ENCODE results near the gene EID1.
"Not testable (repeated sequence)": the region's sequence is repeated elsewhere in the genome, so short reads cannot be mapped to it uniquely, and the experiment has no call there.

Gene EID1, protein sequence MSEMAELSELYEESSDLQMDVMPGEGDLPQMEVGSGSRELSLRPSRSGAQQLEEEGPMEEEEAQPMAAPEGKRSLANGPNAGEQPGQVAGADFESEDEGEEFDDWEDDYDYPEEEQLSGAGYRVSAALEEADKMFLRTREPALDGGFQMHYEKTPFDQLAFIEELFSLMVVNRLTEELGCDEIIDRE

GRCh38 chr15:48877630-48878595, at the start of gene EID1:
TSS of gene EID1 (plus strand) at chr15:48878134. CDS start at chr15:48878177, 43 bp downstream.
- no peaks in the 10 kb centered on the region for H3K9me3 Mint-ChIP-seq
- H3K4me3 Mint-ChIP-seq: peak within 1 kb of the TSS; percentile 99 to 100

GRCh38 chr15:48828471-48828870, 49.5 kb upstream of the EID1 start:
- Mint-ChIP-seq H3K9me3 (peaks cover 10 to 14% of the 10 kb centered on the region in 2 donors), H3K4me3 (no peak overlapping the region), H3K4me1 (no peaks in the 10 kb centered on the region), H3K27me3 (peaks cover 10 to 11% of the 10 kb centered on the region in 2 donors), H3K27ac (no peak overlapping the region), H3K36me3 (peaks cover 0 to 7% of the 10 kb centered on the region in 2 donors)
- no peak for ATAC-seq (replicated peaks)
- no peak for DNase-seq

More at GRCh38 chr15:48877630-48878595, at the start of gene EID1:
- Mint-ChIP-seq H3K36me3 (peaks cover 13 to 22% of the 10 kb centered on the region in 2 donors), H3K27me3 (peaks cover 14% of the 10 kb centered on the region in 2 donors), H3K4me1 (peaks cover 17 to 20% of the 10 kb centered on the region in 2 donors), H3K27ac (peak within 1 kb of the TSS; percentile 99)
- peak; percentile 92 for DNase-seq
- ATAC-seq (replicated peaks): peak; percentile 96 to 97

- ATAC-seq (replicated peaks): no peak
Observed at GRCh38 chr15:48828906-48829305, 49.0 kb upstream of the EID1 start.

DNA sequence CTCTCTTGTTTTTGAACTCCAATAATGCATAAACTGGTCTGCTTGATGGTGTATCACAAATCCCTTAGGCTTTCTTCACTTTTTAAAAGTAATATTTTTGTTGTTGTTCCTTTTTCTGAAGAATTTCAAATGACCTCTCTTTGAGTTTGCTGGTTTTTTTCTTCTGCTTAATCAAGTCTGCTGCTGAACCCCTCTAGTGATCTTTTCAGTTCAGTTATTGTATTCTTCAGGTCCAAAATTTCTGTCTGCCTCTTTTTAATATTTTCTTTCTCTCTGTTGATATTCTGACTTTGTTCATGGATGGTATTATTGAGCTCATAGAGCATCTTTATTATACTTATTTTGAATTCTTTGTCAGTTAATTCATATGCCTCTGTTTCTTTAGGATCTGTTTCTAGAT, 45.3 kb upstream of the EID1 start:
- no peak for ATAC-seq (replicated peaks)
- H3K27ac Mint-ChIP-seq: no peak overlapping the region
- peaks cover 0 to 7% of the 10 kb centered on the region in 2 donors for H3K36me3 Mint-ChIP-seq

More at GRCh38 chr15:48828906-48829305, 49.0 kb upstream of the EID1 start:
- H3K36me3 Mint-ChIP-seq: peaks cover 0 to 7% of the 10 kb centered on the region in 2 donors
- H3K4me3 Mint-ChIP-seq: no peak overlapping the region
- H3K4me1 Mint-ChIP-seq: no peaks in the 10 kb centered on the region
- no peak overlapping the region for H3K27ac Mint-ChIP-seq
- no peak for DNase-seq
- H3K9me3 Mint-ChIP-seq: peaks cover 12 to 15% of the 10 kb centered on the region in 2 donors
- H3K27me3 Mint-ChIP-seq: peaks cover 12 to 13% of the 10 kb centered on the region in 2 donors

DNA sequence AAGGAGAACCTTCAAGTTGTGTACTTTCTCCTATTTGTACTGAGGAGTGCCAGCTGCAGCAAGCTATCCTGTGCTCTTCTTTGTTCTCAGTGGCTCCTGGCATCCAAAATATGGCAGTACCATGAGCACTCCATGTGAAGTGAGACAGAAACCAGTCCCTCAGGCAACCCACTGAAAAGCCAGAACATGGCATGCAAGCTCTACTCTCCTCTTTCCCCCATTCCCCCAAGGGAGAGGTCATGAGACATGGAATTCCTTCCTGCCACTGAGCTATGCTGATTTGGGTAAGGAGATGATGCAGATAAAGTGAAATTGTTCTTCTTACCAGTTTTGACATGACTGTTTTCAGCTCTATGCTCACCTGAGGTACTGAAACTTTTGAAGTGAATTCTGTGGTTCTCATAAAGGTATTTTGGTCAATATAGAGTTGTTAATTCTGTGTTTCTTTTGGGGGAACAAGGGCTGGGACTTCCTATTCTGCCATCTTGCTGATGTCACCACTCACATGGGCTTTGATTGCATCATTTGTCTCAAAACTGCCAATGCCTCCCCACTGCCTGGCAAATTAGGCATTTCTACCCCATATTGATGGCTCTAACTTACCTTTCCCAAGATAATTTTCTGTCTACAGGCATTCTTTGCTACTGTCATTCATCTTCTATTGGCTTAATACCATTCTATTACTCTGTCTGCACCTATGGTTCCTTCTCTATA, 44.3 kb upstream of the EID1 start:
- peaks cover 18 to 27% of the 10 kb centered on the region in 2 donors for H3K27me3 Mint-ChIP-seq
- peaks cover 0 to 7% of the 10 kb centered on the region in 2 donors for H3K36me3 Mint-ChIP-seq

More for the DNA sequence above, 45.3 kb upstream of the EID1 start:
- Mint-ChIP-seq H3K4me1 (no peaks in the 10 kb centered on the region), H3K4me3 (no peak overlapping the region), H3K9me3 (peaks cover 15% of the 10 kb centered on the region in 2 donors), H3K27me3 (peaks cover 13 to 25% of the 10 kb centered on the region in 2 donors)
- DNase-seq: no peak

DNA sequence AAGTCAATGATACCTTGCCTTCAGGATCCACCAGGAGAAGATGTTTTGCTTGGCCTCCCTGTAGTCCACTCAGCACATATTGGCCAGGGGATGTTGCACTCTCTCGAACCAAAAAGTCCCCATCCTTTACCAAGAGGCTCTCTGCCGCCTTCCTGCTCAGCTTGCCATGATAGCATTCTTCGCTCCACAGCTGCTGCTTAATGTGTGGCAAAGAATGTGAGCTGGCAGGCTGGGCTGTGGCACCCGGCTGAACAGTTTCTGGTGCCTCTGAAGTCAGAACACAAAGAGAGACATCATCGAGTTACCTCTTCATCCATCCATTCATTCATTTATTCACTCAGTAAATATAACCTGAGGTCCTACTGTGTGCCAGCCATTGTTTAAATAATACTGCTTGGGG, 43.2 kb upstream of the EID1 start:
- DNase-seq (no peak), ATAC-seq (replicated peaks) (no peak)

More for the DNA sequence above, 44.3 kb upstream of the EID1 start:
- Mint-ChIP-seq H3K27ac (no peak overlapping the region), H3K9me3 (peaks cover 15% of the 10 kb centered on the region in 2 donors), H3K4me3 (no peak overlapping the region), H3K4me1 (no peaks in the 10 kb centered on the region)
- ATAC-seq (replicated peaks): no peak
- DNase-seq: no peak

DNA sequence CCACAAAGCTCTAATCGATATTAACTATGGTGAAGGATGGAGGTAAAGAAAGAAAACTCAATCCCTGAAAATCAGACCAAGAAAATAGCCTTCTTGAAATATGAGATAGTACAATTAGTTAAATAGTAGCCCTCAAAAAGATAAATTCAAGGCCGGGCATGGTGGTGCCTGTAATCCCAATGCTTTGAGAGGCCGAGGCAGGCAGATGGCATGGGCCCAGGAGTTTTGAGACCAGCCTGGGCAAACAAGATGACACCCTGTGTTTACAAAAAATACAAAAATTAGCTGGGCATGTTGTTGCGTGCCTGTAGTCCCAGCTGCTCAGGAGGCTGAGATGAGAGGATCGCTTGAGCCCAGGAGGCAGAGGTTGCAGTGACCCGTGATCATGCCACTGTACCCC, 35.4 kb upstream of the EID1 start:
- Mint-ChIP-seq H3K36me3 (no peaks in the 10 kb centered on the region), H3K4me1 (no peaks in the 10 kb centered on the region), H3K9me3 (peaks cover 6 to 9% of the 10 kb centered on the region in 2 donors), H3K4me3 (no peak overlapping the region), H3K27ac (no peak overlapping the region), H3K27me3 (peaks cover 3 to 6% of the 10 kb centered on the region in 2 donors)
- DNase-seq (no peak), ATAC-seq (replicated peaks) (no peak)

More for the DNA sequence above, 43.2 kb upstream of the EID1 start:
- Mint-ChIP-seq H3K4me3 (no peak overlapping the region), H3K27ac (no peak overlapping the region), H3K9me3 (peaks cover 15% of the 10 kb centered on the region in 2 donors), H3K27me3 (peaks cover 18 to 27% of the 10 kb centered on the region in 2 donors), H3K4me1 (no peaks in the 10 kb centered on the region), H3K36me3 (peaks cover 0 to 7% of the 10 kb centered on the region in 2 donors)

DNA sequence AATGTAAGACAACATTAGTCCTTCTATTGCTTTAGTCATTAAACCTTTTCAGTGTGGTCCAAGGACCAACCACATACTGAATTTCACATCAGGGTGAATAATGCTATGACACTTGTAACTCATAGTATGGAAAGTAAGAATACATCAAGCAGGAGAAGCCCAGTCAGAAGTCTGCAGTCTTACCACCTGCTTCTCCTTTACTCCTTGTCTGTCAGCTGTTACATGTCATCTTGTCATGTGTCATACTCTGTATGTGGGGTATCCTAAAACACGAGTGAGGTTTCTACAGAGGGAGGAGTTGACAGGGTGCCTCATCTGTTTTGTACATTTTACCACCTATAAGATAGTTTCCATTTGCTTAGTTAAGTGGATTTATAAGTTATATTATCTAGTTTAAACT, 32.8 kb upstream of the EID1 start:
- Mint-ChIP-seq H3K4me3 (no peak overlapping the region), H3K9me3 (peaks cover 6 to 9% of the 10 kb centered on the region in 2 donors), H3K36me3 (no peaks in the 10 kb centered on the region), H3K27ac (no peak overlapping the region), H3K4me1 (no peaks in the 10 kb centered on the region), H3K27me3 (peaks cover 6 to 7% of the 10 kb centered on the region in 2 donors)
- ATAC-seq (replicated peaks): no peak
- no peak for DNase-seq

DNA sequence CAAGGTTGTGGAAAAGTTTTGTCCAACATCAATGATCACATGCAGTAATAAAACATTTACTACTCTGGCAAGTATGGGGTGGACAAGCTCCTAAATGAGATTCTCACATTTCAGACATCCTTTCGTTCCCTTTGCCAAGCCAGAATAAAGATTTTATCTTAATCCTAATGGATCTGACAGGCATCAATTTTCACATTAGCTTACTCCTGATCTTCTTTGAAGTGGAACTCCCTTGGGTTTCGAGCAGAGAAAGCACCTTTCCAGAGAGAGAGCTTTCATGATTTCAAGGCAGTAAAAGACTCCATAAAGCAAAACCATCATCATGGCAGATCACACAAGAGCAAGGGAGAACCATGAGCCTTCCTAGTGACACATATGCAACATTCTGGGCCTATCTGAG, 27.3 kb upstream of the EID1 start:
- Mint-ChIP-seq H3K4me3 (no peak overlapping the region), H3K27me3 (peaks cover 6 to 18% of the 10 kb centered on the region in 2 donors), H3K4me1 (no peaks in the 10 kb centered on the region), H3K36me3 (no peaks in the 10 kb centered on the region), H3K9me3 (no peaks in the 10 kb centered on the region), H3K27ac (no peak overlapping the region)
- no peak for ATAC-seq (replicated peaks)
- DNase-seq: no peak

- Mint-ChIP-seq H3K9me3 (no peaks in the 10 kb centered on the region), H3K4me3 (no peak overlapping the region), H3K27ac (no peak overlapping the region), H3K36me3 (no peaks in the 10 kb centered on the region), H3K4me1 (no peaks in the 10 kb centered on the region), H3K27me3 (peaks cover 6 to 18% of the 10 kb centered on the region in 2 donors)
- ATAC-seq (replicated peaks) (no peak), DNase-seq (no peak)
Observed at GRCh38 chr15:48851956-48852355, 26.0 kb upstream of the EID1 start.

DNA sequence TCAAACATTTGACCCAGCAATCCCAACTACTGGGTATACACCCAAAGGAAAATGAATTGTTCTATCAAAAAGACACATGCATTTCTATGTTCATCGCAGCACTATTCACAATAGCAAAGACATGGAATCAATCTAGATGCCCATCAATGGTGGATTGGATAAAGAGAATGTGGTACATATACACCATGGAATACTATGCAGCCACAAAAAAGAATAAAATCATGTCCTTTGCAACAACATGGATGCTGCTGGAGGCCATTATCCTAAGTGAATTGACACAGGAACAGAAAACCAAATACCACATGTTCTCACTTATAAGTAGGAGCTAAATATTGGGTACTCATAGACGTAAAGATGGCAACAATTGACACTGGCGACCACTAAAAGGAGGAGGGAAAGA, 23.5 kb upstream of the EID1 start:
- H3K4me3 Mint-ChIP-seq; H3K27ac Mint-ChIP-seq; H3K36me3 Mint-ChIP-seq; ATAC-seq (replicated peaks); H3K9me3 Mint-ChIP-seq; DNase-seq; H3K4me1 Mint-ChIP-seq: not testable (repeated sequence)
- peaks cover 9 to 12% of the 10 kb centered on the region in 2 donors for H3K27me3 Mint-ChIP-seq

- Mint-ChIP-seq H3K4me3 (no peak overlapping the region), H3K36me3 (no peaks in the 10 kb centered on the region), H3K27ac (no peak overlapping the region), H3K27me3 (peaks cover 9 to 10% of the 10 kb centered on the region in 2 donors), H3K4me1 (no peaks in the 10 kb centered on the region), H3K9me3 (no peaks in the 10 kb centered on the region)
- DNase-seq: no peak
- ATAC-seq (replicated peaks): no peak
Observed at GRCh38 chr15:48855501-48856440, 22.2 kb upstream of the EID1 start.

DNA sequence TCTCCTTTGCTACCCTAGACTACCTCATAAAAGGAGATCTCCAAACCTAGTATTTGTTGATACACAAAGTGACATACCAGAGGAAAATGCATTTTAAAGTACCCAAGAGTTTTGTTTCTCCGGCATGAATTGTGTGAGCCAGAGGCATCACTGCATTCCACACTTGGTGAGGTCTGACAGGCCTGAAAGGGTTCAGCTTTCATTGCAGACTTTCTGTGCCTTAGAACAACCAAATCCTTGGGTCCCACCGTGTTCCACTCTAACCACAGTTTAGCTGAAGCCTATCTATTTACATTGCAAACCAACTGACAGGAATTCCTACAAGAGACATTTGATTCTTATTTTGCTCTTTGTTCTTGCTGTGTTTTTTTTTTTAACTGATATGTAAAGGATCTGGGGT, 21.0 kb upstream of the EID1 start:
- DNase-seq (no peak), ATAC-seq (replicated peaks) (no peak)
- no peaks in the 10 kb centered on the region for H3K4me1 Mint-ChIP-seq
- H3K27ac Mint-ChIP-seq: no peak overlapping the region
- peaks cover 7 to 9% of the 10 kb centered on the region in 2 donors for H3K27me3 Mint-ChIP-seq
- no peaks in the 10 kb centered on the region for H3K36me3 Mint-ChIP-seq
- no peak overlapping the region for H3K4me3 Mint-ChIP-seq
- no peaks in the 10 kb centered on the region for H3K9me3 Mint-ChIP-seq
